Adrenal gland (tissue), 5 donors: ENCODE results near the gene FOXN3.

Experiments
- CTCF ChIP-seq, 6 experiments: fragments of 450-650 bp in 4 of 6; fragments of 200-600 bp in 2 of 6; sonication (generic) in 1 of 6; IDR thresholded peaks; 1 replicate in 5 of 6; 2 replicates in 1 of 6; pipeline versions ENCODE4 v1.5.1 to v1.8.0; 2016 to 2021; ENCODE audit warnings: antibody characterized with exemption in 6 of 6, mild to moderate bottlenecking in 2 of 6, moderate library complexity in 1 of 6
- POLR2A ChIP-seq, 2 donors: fragments of 450-650 bp; IDR thresholded peaks; one replicate each; pipeline ENCODE4 v1.6.1; 2017; ENCODE audit warnings: antibody characterized with exemption in 2 of 2, mild to moderate bottlenecking in 2 of 2, moderate library complexity in 1 of 2
- donor health status: DM: no; HTN: no; CAD: no.

- no peak for TF ChIP-seq CTCF (IDR thresholded peaks at IDR 0.05)
- TF ChIP-seq POLR2A (IDR thresholded peaks at IDR 0.05) = no peak
These were observed 92.3 kb downstream of the FOXN3 start for GRCh38 chr14:89324501-89325298.
